GM18511 (cell line): ENCODE data around the gene RALGDS.
"Not testable (repeated sequence)": the region's sequence is repeated elsewhere in the genome, so short reads cannot be mapped to it uniquely, and the experiment has no call there.

Experiments
- ATAC-seq: cut with Tn5 transposase; IDR thresholded peaks from one replicate; pipeline ENCODE4 v1.9.1; 2021; ENCODE audit warnings: mild to moderate bottlenecking, moderate library complexity; ENCODE audit not compliant: unreplicated experiment

The RALGDS gene

DNA sequence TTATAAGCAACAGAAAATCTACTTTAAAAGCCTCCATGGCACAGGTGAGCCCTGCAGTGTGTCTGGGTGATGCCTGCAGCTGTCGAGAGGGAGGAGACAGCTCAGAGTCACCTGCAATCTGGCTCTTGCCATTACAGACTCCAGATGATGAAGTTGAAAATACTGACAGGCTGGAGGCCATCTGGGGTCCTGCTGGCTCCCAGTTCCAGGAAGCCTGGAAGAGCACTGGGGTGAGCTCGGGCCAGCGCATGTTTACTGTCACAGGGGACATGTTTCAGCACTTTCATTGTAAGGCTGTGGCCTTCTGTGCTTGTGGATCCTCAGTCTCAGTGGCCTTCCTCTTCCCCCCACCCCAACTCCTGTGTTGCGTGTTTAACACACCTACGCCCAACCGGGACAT lies 30.9 kb downstream of the RALGDS start:
- ATAC-seq = no peak

DNA sequence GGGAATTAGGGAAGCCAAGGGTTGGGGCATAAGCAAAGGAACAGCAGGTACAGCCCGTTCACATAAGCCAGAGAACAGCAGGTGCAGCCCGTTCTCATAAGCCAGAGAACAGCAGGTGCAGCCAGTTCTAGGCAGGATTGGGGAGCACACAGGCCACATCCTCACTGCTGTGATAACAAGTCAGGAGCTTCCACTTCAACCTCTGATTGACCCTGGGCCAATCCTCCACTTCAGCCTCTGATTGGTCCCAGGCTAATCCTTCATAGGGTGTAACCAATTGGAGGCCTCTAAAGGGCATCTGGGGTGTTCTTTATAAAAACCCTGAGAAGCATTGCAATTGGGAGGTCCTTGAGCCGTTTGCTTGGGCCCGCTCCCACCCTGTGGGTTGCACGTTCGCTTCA lies 31.8 kb downstream of the RALGDS start:
- no peak for ATAC-seq

DNA sequence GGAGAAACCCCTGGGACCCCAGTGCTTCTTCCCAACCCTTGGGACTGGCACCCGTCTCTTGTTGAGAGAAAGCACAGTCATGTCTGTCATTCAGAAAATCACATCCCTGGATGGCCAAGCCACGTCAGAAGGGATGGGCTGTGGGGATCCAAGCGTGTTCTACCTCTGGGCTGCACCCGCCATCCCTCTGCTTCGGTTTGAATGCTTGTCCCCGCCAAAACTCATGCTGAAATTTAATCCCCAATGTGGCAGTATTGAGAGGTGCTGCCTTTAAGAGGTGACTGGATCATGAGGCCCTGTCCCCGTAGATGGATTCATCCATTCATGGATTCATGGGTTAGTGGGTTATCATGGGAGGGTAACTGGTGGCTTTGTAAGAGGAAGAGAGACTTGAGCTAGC lies 32.3 kb downstream of the RALGDS start:
- ATAC-seq = no peak

DNA sequence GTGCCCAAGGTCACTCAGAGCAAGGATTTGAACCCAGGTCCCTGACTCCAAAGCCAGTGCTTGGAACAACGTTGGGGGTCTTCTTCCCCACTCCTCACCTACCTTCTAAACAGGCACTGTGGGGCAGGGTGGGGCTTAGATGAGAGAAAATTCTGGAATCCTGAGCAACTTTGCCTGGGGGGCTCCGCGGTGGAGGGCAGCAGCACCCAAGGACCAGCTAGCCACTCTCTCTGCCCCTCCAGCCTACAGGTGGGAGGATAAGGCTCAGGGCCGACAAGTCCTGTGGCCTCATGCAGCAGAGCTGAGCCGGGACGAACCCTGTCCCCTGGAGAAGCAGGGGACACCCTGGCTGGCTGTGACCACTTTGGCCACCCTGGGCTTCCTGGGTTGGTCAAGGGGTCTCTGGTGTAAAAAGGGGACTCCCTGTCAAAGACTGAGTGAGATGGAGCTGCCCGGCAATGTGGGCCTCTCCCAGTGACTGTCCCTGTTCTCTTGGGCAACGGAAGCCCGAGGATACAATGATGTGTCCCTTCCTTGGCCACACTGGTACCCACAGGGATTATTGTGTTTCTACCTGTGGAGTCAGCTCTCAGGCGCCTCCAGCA lies 32.8 kb downstream of the RALGDS start:
- ATAC-seq = no peak

- ATAC-seq = no peak
Observed at GRCh38 chr9:133087429-133088145, 33.5 kb downstream of the RALGDS start.

- no peak for ATAC-seq
Observed at GRCh38 chr9:133086894-133087293, 34.1 kb downstream of the RALGDS start.

- ATAC-seq = not testable (repeated sequence)
Observed at GRCh38 chr9:133086212-133086860, 34.7 kb downstream of the RALGDS start.

GRCh38 chr9:133083688-133084087 lies 37.4 kb downstream of the RALGDS start:
- not testable (repeated sequence) for ATAC-seq

DNA sequence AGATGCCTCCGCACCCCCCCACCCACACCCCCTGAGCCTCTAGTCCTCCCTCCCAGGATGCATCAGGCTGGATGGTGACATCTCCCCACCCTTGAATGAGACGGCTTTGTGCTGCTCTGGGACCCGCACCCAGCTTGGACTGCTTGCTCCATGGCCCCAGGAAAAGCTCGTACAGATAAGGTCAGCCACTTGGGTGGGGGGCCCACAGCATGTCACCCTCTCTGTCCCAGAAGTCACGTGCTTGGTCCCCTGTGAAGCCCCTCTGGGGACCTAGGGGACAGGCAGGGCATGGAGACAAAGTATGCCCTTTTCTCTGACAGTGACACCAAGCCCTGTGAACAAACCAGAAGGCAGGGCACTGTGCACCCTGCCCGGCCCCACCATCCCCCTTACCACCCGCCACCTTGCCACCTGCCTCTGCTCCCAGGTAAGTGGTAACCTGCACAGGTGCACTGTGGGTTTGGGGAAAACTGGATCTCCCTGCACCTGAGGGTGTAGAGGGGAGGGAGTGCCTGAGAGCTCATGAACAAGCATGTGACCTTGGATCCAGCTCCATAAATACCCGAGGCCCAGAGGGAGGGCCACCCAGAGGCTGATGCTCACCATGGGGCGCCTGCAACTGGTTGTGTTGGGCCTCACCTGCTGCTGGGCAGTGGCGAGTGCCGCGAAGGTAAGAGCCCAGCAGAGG lies 38.9 kb downstream of the RALGDS start:
- not testable (repeated sequence) for ATAC-seq

GRCh38 chr9:133080786-133081779 lies 40.0 kb downstream of the RALGDS start:
- not testable (repeated sequence) for ATAC-seq

DNA sequence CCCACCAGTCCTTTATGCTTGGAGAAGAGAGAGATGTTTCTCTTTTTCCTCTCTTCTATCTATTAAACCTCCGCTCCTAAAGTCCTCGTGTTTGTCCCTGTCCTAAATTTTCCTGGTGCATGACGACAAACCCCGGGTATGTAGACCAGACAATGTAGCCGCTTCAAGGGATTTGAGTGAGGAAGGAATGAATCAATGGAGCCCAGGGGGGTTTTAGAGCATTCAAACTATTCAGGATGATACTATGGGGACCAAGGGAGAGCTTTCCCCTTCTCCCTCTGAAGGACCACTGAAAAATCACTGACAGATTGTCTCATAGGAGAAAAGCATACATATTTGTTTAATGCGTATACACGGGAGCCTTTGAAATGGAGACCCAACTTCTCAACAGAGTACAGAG lies 40.9 kb downstream of the RALGDS start:
- ATAC-seq = no peak

DNA sequence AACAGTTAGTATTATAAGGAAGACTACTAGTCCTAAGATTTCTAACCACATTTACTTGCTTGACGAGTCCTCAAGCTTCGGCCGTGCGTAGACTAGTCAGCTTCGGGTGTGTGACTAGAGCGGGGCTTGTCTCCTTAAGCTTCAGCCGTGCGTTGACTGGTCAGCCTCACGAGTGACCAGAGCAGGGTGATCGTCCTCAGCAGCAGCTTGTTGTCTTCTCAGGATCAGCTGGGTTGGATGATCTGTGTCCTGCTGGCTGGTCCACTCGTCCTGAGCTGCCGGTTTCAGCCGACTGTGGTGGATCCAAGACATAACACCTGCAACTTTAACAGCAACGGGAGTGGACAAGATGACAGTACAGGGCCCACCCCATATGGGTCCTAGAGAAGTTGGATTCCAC lies 42.6 kb downstream of the RALGDS start:
- no peak for ATAC-seq

DNA sequence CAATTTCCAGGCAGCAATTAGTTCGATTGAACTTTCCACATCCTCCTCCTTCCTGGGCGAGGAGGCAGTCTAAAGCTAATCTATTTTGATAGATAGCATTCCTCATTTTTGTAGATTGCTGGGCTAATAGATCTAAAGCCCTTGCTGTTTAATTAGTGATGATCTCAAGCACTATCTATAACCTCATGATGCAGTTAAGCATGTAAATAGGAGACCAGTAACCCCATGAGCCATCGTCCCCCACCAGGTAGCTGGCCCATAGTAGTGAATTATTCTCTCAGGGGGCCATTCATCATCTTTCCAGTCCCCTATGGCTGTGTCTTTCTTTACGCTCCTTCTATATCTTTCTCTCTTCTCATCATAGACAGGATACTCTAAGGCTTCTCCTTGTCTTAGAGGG lies 44.3 kb downstream of the RALGDS start:
- no peak for ATAC-seq

- ATAC-seq = no peak
Observed at GRCh38 chr9:133075925-133076630, 45.0 kb downstream of the RALGDS start.

- no peak for ATAC-seq
Observed at GRCh38 chr9:133074111-133074651, 46.9 kb downstream of the RALGDS start.

GRCh38 chr9:133073086-133074014 lies 47.7 kb downstream of the RALGDS start:
- ATAC-seq = no peak

GRCh38 chr9:133072210-133072609 lies 48.8 kb downstream of the RALGDS start:
- ATAC-seq = not testable (repeated sequence)

- no peak for ATAC-seq
Observed at GRCh38 chr9:133071484-133072150, 49.4 kb downstream of the RALGDS start.
